H1 (cell line): Measurements from ENCODE around the gene AKAP4. TPM values are rescaled to one million over a fixed set of nuclear protein-coding genes. Genes with fewer than 3 reads are reported as not detected.

Experiments used
- CTCF ChIA-PET: fragments of 300-600 bp; sonication (Branson Sonifier 250); formaldehyde crosslinking; loops from one replicate; lab custom pipeline; 2021; ENCODE audit not compliant: partially characterized antibody; lab: Charles Lee
- POLR2A ChIA-PET: fragments of 300-600 bp; sonication (Branson Sonifier 250); formaldehyde crosslinking; loops from one replicate; lab custom pipeline; 2021; ENCODE audit warnings: inconsistent platforms; ENCODE audit not compliant: partially characterized antibody; lab: Charles Lee
- DNase-seq, 2 experiments: peaks; one replicate each; pipeline versions ENCODE4 v3.0.0 to v3.0.0-alpha.2; 2010 to 2022; ENCODE audit warnings: low spot score in 2 of 2, low read depth in 1 of 2, mixed read lengths in 1 of 2
- FAIRE-seq: peaks from 2 replicates; lab custom pipeline; 2011; peaks lifted over from hg19 to GRCh38; lab: Jason Lieb, UNC
- H2AFZ ChIP-seq: 2 replicates; pipeline ENCODE4 v1.8.1; 2012; ENCODE audit warnings: low read length, inconsistent platforms
- H2AK5ac ChIP-seq: 2 replicates; pipeline ENCODE4 v1.6.1; 2013; ENCODE audit warnings: low read depth, low read length
- H2BK120ac ChIP-seq: replicated peaks from 2 replicates; pipeline ENCODE3; 2013; ENCODE audit warnings: low read depth, low read length, inconsistent platforms
- H2BK12ac ChIP-seq: 2 replicates; pipeline ENCODE4 v1.6.1; 2013; ENCODE audit warnings: low read depth, low read length
- H2BK15ac ChIP-seq: 2 replicates; pipeline ENCODE4 v1.6.1; 2013; ENCODE audit warnings: low read length
- H2BK20ac ChIP-seq: 2 replicates; pipeline ENCODE4 v1.6.1; 2013; ENCODE audit warnings: low read length
- H2BK5ac ChIP-seq: 2 replicates; pipeline ENCODE4 v1.6.1; 2013; ENCODE audit warnings: low read depth, low read length
- H3K14ac ChIP-seq: 2 replicates; pipeline ENCODE4 v1.6.1; 2013; ENCODE audit warnings: inconsistent platforms; ENCODE audit not compliant: insufficient read length
- H3K18ac ChIP-seq: 2 replicates; pipeline ENCODE4 v1.6.1; 2013; ENCODE audit warnings: low read length; ENCODE audit errors: extremely low read depth
- H3K23ac ChIP-seq: 2 replicates; pipeline ENCODE4 v1.6.1; 2013; ENCODE audit warnings: inconsistent platforms; ENCODE audit not compliant: insufficient read length
- H3K23me2 ChIP-seq: 2 replicates; pipeline ENCODE4 v1.6.1; 2013; ENCODE audit warnings: low read depth, low read length
- H3K27ac ChIP-seq: 2 replicates; pipeline ENCODE4 v1.6.1; 2011; ENCODE audit warnings: low read depth, low read length, inconsistent platforms
- H3K27me3 ChIP-seq, 4 experiments: replicated peaks in 1 of 4; 1 replicate in 1 of 4; 2 replicates in 3 of 4; pipeline versions ENCODE4 v1.6.1 to v1.8.1; 2011 to 2013; ENCODE audit warnings: low read length in 3 of 4, mild to moderate bottlenecking in 3 of 4, inconsistent platforms in 2 of 4, mixed read lengths in 2 of 4, moderate library complexity in 1 of 4; ENCODE audit not compliant: control insufficient read depth in 3 of 4, insufficient read depth in 3 of 4; ENCODE audit errors: extremely low read depth in 1 of 4
- H3K36me3 ChIP-seq, 4 experiments: 2 replicates each; pipeline versions ENCODE4 v1.6.1 to v1.8.1; 2011 to 2013; ENCODE audit warnings: mild to moderate bottlenecking in 4 of 4, low read length in 3 of 4, moderate library complexity in 2 of 4, control low read depth in 1 of 4, inconsistent platforms in 1 of 4; ENCODE audit not compliant: insufficient read depth in 4 of 4, control insufficient read depth in 2 of 4
- H3K4ac ChIP-seq: replicated peaks from 2 replicates; pipeline ENCODE3; 2013; ENCODE audit warnings: low read length, low read depth, mixed read lengths, inconsistent platforms; ENCODE audit not compliant: insufficient read length
- H3K4me1 ChIP-seq, 4 experiments: replicated peaks in 1 of 4; 1 replicate in 1 of 4; 2 replicates in 3 of 4; pipeline versions ENCODE4 v1.6.1 to v1.8.1; 2011 to 2013; ENCODE audit warnings: low read length in 3 of 4, inconsistent platforms in 2 of 4, mixed read lengths in 1 of 4; ENCODE audit not compliant: insufficient read depth in 4 of 4, control insufficient read depth in 3 of 4
- H3K4me2 ChIP-seq, 2 experiments: 2 replicates each; pipeline versions ENCODE4 v1.6.1 to v1.8.1; 2011 to 2013; ENCODE audit warnings: low read depth in 2 of 2, low read length in 2 of 2, control low read depth in 1 of 2, inconsistent platforms in 1 of 2, mild to moderate bottlenecking in 1 of 2; ENCODE audit not compliant: insufficient read depth in 1 of 2
- H3K4me3 ChIP-seq, 4 experiments: fragments of 200-600, 300-600 bp in 1 of 4; sonication (generic), shearing (Covaris generic), sonication (Bioruptor Twin) in 1 of 4; 2 replicates each; pipeline versions ENCODE4 v1.5.1 to v1.8.1; 2011 to 2016; ENCODE audit warnings: low read length in 4 of 4, low read depth in 3 of 4, control low read depth in 2 of 4, inconsistent platforms in 2 of 4, mild to moderate bottlenecking in 2 of 4, mixed read lengths in 1 of 4, moderate library complexity in 1 of 4; ENCODE audit not compliant: insufficient read depth in 2 of 4; ENCODE audit errors: extremely low read depth in 1 of 4
- H3K56ac ChIP-seq: replicated peaks from 2 replicates; pipeline ENCODE3; 2013; ENCODE audit warnings: low read depth, mild to moderate bottlenecking, mixed read lengths, low read length, inconsistent platforms; ENCODE audit not compliant: insufficient read length
- H3K79me1 ChIP-seq: 2 replicates; pipeline ENCODE4 v1.6.1; 2013; ENCODE audit warnings: low read depth, low read length, control low read depth
- H3K79me2 ChIP-seq, 2 experiments: 2 replicates each; pipeline versions ENCODE4 v1.6.1 to v1.8.1; 2012 to 2013; ENCODE audit warnings: low read length in 2 of 2, mild to moderate bottlenecking in 2 of 2, inconsistent platforms in 1 of 2; ENCODE audit not compliant: insufficient read depth in 2 of 2, control insufficient read depth in 1 of 2
- H3K9ac ChIP-seq, 4 experiments: replicated peaks in 1 of 4; 1 replicate in 1 of 4; 2 replicates in 3 of 4; pipeline versions ENCODE4 v1.6.1 to v1.8.1; 2011 to 2013; ENCODE audit warnings: low read depth in 3 of 4, low read length in 3 of 4, control low read depth in 2 of 4, mild to moderate bottlenecking in 2 of 4, moderate library complexity in 2 of 4, inconsistent platforms in 1 of 4; ENCODE audit errors: extremely low read depth in 1 of 4
- H3K9me3 ChIP-seq, 2 experiments: 2 replicates each; pipeline versions ENCODE4 v1.6.1 to v1.8.1; 2012 to 2013; ENCODE audit warnings: mild to moderate bottlenecking in 2 of 2, moderate library complexity in 2 of 2, control low read depth in 1 of 2, inconsistent platforms in 1 of 2, low read depth in 1 of 2, low read length in 1 of 2, mixed read lengths in 1 of 2; ENCODE audit not compliant: insufficient read depth in 2 of 2
- H4K20me1 ChIP-seq, 2 experiments: replicated peaks in 1 of 2; 2 replicates each; pipeline versions ENCODE3 to v1.8.1; 2011 to 2013; ENCODE audit warnings: inconsistent platforms in 2 of 2, low read length in 2 of 2, mild to moderate bottlenecking in 1 of 2; ENCODE audit not compliant: insufficient read depth in 2 of 2, control insufficient read depth in 1 of 2
- H4K5ac ChIP-seq: 2 replicates; pipeline ENCODE4 v1.6.1; 2013; ENCODE audit warnings: low read length, low read depth, mixed read lengths, inconsistent platforms; ENCODE audit not compliant: insufficient read length
- H4K8ac ChIP-seq: 2 replicates; pipeline ENCODE4 v1.8.0; 2013; ENCODE audit warnings: mild to moderate bottlenecking, moderate library complexity, low read length, inconsistent platforms; ENCODE audit not compliant: insufficient read depth; ENCODE audit errors: extremely low read depth
- H4K91ac ChIP-seq: replicated peaks from 2 replicates; pipeline ENCODE3; 2013; ENCODE audit warnings: low read length, mixed read lengths, inconsistent platforms; ENCODE audit not compliant: insufficient read length
- SIX5 ChIP-seq: IDR thresholded peaks from 2 replicates; pipeline ENCODE4 v1.6.1; 2011; ENCODE audit warnings: mild to moderate bottlenecking, low read depth, low read length
- WGBS, 2 experiments: shearing (Covaris generic) in 1 of 2; methylation state at CpG; one replicate each; pipeline versions ENCODE4 v1.1.6 to v1.1.7; 2013 to 2015; ENCODE audit warnings: low lambda C conversion rate in 2 of 2, mixed read lengths in 2 of 2, inconsistent platforms in 1 of 2, low coverage in 1 of 2, missing lambda C conversion rate in 1 of 2; ENCODE audit not compliant: insufficient replicate concordance in 2 of 2, insufficient coverage in 1 of 2, insufficient read length in 1 of 2; ENCODE audit errors: extremely low coverage in 1 of 2, missing lambda C conversion rate in 1 of 2; 5-methylcytosine and 5-hydroxymethylcytosine counted together
- polyA plus RNA-seq, 7 experiments: library from polyadenylated mRNA; depleted of rRNA in 3 of 7; stranded (reverse) in 5 of 7; unstranded in 2 of 7; fragments of >200 nt in 5 of 7; fragments of 200-250 nt in 2 of 7; gene quantifications; 1 replicate in 5 of 7; 2 replicates in 1 of 7; 4 replicates in 1 of 7; pipeline versions ENCODE4 v1.2.1 to v1.2.3, GENCODE V29; 2011 to 2013; ENCODE audit warnings: missing spikeins in 2 of 7, mixed read lengths in 2 of 7
- small RNA-seq: library from polyadenylated mRNA; stranded (forward); fragments of <200 nt; extraction: miRNeasy Mini kit (QIAGEN cat#:217004); gene quantifications from one replicate; pipeline ENCODE3, GENCODE V24; 2013; ENCODE audit not compliant: insufficient read depth
- total RNA-seq: library from RNA; stranded (reverse); fragmentation: NEBNext Ultra II Directional; extraction: Animal tissue kit (Norgen Biotek cat#: 25700); gene quantifications from 2 replicates; pipeline ENCODE4 v1.2.1, GENCODE V29; 2021

AKAP4 gene
- total and polyA plus RNA-seq, 2 of the 8 experiments (the other 6 are each of a cell fraction or from before 2014, with no cell fraction given) = not detected

DNA sequence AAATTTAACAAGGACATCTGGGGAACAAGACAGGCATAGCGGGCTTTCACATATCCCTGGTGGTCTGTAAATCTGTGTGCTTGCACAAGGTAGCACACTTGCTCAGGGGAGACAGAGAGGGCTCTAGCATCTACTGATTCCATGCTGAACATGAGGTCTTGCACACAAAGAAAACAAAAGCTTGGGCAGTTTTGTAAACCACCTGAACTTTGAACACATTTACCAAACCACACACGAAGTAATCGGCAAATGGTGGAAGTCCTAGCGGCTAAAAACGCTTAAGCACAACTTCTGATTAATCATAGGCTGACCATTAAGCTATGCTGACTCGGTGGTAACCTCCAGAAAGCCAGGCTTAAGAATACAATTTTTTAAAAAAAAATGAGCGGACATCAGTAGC is 52.8 kb downstream of the AKAP4 start:
- POLR2A ChIA-PET = no interaction called here
- no peak overlapping the region for H3K14ac ChIP-seq
- H2BK15ac ChIP-seq = no peak overlapping the region
- no peak overlapping the region for H4K91ac ChIP-seq
- no peak for TF ChIP-seq SIX5
- no peaks in the 10 kb centered on the region for H3K23me2 ChIP-seq
- H3K4ac ChIP-seq = no peak overlapping the region
- H3K4me1 ChIP-seq = no peaks in the 10 kb centered on the region
- no peaks in the 10 kb centered on the region for H3K9me3 ChIP-seq
- H3K18ac ChIP-seq = no peak overlapping the region
- H3K4me3 ChIP-seq = no peak overlapping the region
- no peaks in the 10 kb centered on the region for H3K79me1 ChIP-seq
- CTCF ChIA-PET = interaction anchor here (1.2 kb wide), 1 partner anchor 229 kb away, joined by 3 read pairs; no protein-coding TSS in a partner anchor
- H3K27ac ChIP-seq = no peak overlapping the region
- H3K27me3 ChIP-seq = no peaks in the 10 kb centered on the region
- no peaks in the 10 kb centered on the region for H3K36me3 ChIP-seq
- no peak overlapping the region for H2BK120ac ChIP-seq
- H4K5ac ChIP-seq = no peak overlapping the region
- no peak overlapping the region for H2BK20ac ChIP-seq
- H4K8ac ChIP-seq = no peak overlapping the region
- no peaks in the 10 kb centered on the region for H3K79me2 ChIP-seq
- no peak overlapping the region for H3K23ac ChIP-seq
- no peak overlapping the region for H3K4me2 ChIP-seq
- no peak overlapping the region for H2AK5ac ChIP-seq
- no peak overlapping the region for H3K9ac ChIP-seq
- no peak overlapping the region for H2BK12ac ChIP-seq
- 90% methylated on average over 7 of the region's 7 CpGs; no CpG with 5 or more reads in 1 of the 2 experiments for WGBS, 2 experiments
- H4K20me1 ChIP-seq = no peaks in the 10 kb centered on the region
- H3K56ac ChIP-seq = no peak overlapping the region
- DNase-seq = no peak
- H2BK5ac ChIP-seq = no peak overlapping the region
- FAIRE-seq = no peak
- no peak overlapping the region for H2AFZ ChIP-seq

Small RNA genes lying within 50 kb of the gene (small RNA-seq; reads per million reads assigned to genes)
- not detected for gene PYY3
- not detected for gene RF00019

Other genes with a start within 250 kb of the AKAP4 start
- 0.09 TPM in 1 of 2 replicates, not detected in the other for gene CCNB3, start 3.8 kb upstream of the AKAP4 start, total RNA-seq
- 0.30 and 0.31 TPM in 2 replicates for gene CCNB3, start 3.8 kb upstream of the AKAP4 start, polyA plus RNA-seq (2011; rRNA removed)